Type B pancreatic cell (in vitro differentiated cells): ENCODE results near the gene PNO1. TPM values are rescaled to one million over a fixed set of nuclear protein-coding genes. Genes with fewer than 3 reads are reported as not detected.

ENCODE experiments used
- DNase-seq: peaks from one replicate; pipeline ENCODE4 v3.0.0; 2021; ENCODE audit warnings: mixed read lengths; ENCODE audit not compliant: unreplicated experiment; ENCODE audit errors: extremely low spot score
- H3K27ac Mint-ChIP-seq: 2 replicates; pipeline ENCODE4 v1.8.0; 2021; ENCODE audit warnings: mild to moderate bottlenecking, mixed read lengths
- H3K27me3 Mint-ChIP-seq: 2 replicates; pipeline ENCODE4 v1.8.0; 2021; ENCODE audit warnings: mixed read lengths
- H3K36me3 Mint-ChIP-seq: 2 replicates; pipeline ENCODE4 v1.8.0; 2021; ENCODE audit warnings: mixed read lengths
- H3K4me1 Mint-ChIP-seq: one replicate; pipeline ENCODE4 v1.8.0; 2021; ENCODE audit warnings: mixed read lengths; ENCODE audit not compliant: unreplicated experiment
- H3K4me3 Mint-ChIP-seq: 2 replicates; pipeline ENCODE4 v1.8.0; 2021; ENCODE audit warnings: mild to moderate bottlenecking, mixed read lengths
- H3K9me3 Mint-ChIP-seq: 2 replicates; pipeline ENCODE4 v1.8.0; 2021; ENCODE audit warnings: mixed read lengths
- CTCF ChIP-seq: fragments of 200-600 bp; sonication (generic); conservative IDR thresholded peaks from 2 replicates; pipeline ENCODE4 v1.5.0; 2021; ENCODE audit warnings: antibody characterized with exemption, mild to moderate bottlenecking
- total RNA-seq: library from RNA; stranded (reverse); gene quantifications from 2 replicates; pipeline ENCODE4 v1.2.1, GENCODE V29; 2021; ENCODE audit warnings: low replicate concordance

PNO1 gene
- total RNA-seq, 1 donor from 2014 or later: 13.5 TPM

- Mint-ChIP-seq H3K27me3 (no peaks in the 10 kb centered on the region), H3K27ac (no peak overlapping the region), H3K4me3 (no peak overlapping the region), H3K36me3 (peaks cover 6% of the 10 kb centered on the region), H3K9me3 (no peaks in the 10 kb centered on the region), H3K4me1 (peaks cover 13% of the 10 kb centered on the region)
- no peak for DNase-seq
- no peak for TF ChIP-seq CTCF
These were observed 32.5 kb downstream of the PNO1 start for GRCh38 chr2:68189991-68190784.

GRCh38 chr2:68190991-68191731, 33.5 kb downstream of the PNO1 start:
- Mint-ChIP-seq H3K27ac (no peak overlapping the region), H3K4me3 (no peak overlapping the region), H3K4me1 (peaks cover 17% of the 10 kb centered on the region), H3K9me3 (no peaks in the 10 kb centered on the region), H3K27me3 (no peaks in the 10 kb centered on the region), H3K36me3 (peaks cover 3% of the 10 kb centered on the region)
- no peak for DNase-seq
- no peak for TF ChIP-seq CTCF

- no peak for TF ChIP-seq CTCF
- no peak for DNase-seq
- no peaks in the 10 kb centered on the region for H3K27me3 Mint-ChIP-seq
- H3K4me1 Mint-ChIP-seq: peaks cover 17% of the 10 kb centered on the region
- H3K36me3 Mint-ChIP-seq: peaks cover 4% of the 10 kb centered on the region
- H3K4me3 Mint-ChIP-seq: no peak overlapping the region
- H3K27ac Mint-ChIP-seq: no peak overlapping the region
- H3K9me3 Mint-ChIP-seq: no peaks in the 10 kb centered on the region
These were observed 35.5 kb downstream of the PNO1 start for GRCh38 chr2:68193144-68193543.

GRCh38 chr2:68193787-68194372, 36.2 kb downstream of the PNO1 start:
- peaks cover 4% of the 10 kb centered on the region for H3K36me3 Mint-ChIP-seq
- no peaks in the 10 kb centered on the region for H3K27me3 Mint-ChIP-seq
- no peak for DNase-seq
- H3K4me3 Mint-ChIP-seq: no peak overlapping the region
- no peak for TF ChIP-seq CTCF
- H3K27ac Mint-ChIP-seq: no peak overlapping the region
- peaks cover 17% of the 10 kb centered on the region for H3K4me1 Mint-ChIP-seq
- H3K9me3 Mint-ChIP-seq: no peaks in the 10 kb centered on the region

- H3K4me3 Mint-ChIP-seq: no peak overlapping the region
- DNase-seq: no peak
- H3K4me1 Mint-ChIP-seq: peaks cover 17% of the 10 kb centered on the region
- no peak overlapping the region for H3K27ac Mint-ChIP-seq
- no peaks in the 10 kb centered on the region for H3K27me3 Mint-ChIP-seq
- H3K9me3 Mint-ChIP-seq: no peaks in the 10 kb centered on the region
- H3K36me3 Mint-ChIP-seq: peaks cover 4% of the 10 kb centered on the region
- no peak for TF ChIP-seq CTCF
These were observed 37.4 kb downstream of the PNO1 start for GRCh38 chr2:68195096-68195495.
